Measurements from ENCODE around the gene AVEN.
"Not testable (repeated sequence)": the region's sequence is repeated elsewhere in the genome, so short reads cannot be mapped to it uniquely, and the experiment has no call there.

AVEN gene

DNA sequence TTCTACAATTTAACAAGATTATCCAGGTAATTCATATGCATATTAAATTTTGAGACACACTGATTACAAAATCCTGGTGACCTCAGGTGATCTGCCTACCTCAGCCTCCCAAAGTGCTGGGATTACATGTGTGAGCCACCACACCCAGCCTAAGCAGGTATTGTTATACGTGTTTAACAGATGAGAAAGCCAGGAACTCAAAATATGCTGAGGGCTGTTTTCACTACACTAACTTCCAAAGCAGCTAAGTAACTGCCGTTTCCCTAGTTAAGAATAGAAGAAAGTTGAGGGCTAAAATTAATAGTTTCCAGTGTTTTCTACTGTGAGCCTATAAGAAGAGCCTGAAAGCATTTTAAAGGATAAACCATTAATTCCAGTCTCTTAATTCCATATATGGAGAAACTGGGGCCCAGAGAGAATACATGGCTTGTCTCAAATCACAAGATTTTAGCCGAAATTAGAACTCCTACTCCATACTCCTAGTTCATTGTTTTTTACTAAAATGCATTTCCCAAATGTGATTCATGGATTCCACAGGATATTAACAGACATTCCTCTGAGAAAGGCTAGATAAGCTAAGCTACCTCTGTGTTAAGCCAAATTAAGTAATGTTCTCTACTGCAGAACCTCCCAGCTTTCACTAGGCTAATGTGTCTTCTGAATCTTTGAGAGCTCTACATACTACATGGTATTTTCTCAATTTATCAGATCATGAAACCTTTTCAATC lies 17.0 kb upstream of the AVEN start:
- TF ChIP-seq CTCF (IDR thresholded peaks at IDR 0.05; ENCODE audit: insufficient read depth, low read depth, low read length, missing control alignments), result no peak
- no peak for DNase-seq (ENCODE audit: low read depth)

GRCh38 chr15:34054081-34054707 lies 15.2 kb upstream of the AVEN start:
- H3K4me3 ChIP-seq (ENCODE audit: low read depth, low read length), result no peak overlapping the region
- no peak for TF ChIP-seq CTCF (IDR thresholded peaks at IDR 0.05; ENCODE audit: insufficient read depth, low read depth, low read length, missing control alignments)
- DNase-seq (ENCODE audit: low read depth), result no peak

More for the DNA sequence above, 17.0 kb upstream of the AVEN start:
- H3K4me3 ChIP-seq (ENCODE audit: low read depth, low read length), result no peak overlapping the region

DNA sequence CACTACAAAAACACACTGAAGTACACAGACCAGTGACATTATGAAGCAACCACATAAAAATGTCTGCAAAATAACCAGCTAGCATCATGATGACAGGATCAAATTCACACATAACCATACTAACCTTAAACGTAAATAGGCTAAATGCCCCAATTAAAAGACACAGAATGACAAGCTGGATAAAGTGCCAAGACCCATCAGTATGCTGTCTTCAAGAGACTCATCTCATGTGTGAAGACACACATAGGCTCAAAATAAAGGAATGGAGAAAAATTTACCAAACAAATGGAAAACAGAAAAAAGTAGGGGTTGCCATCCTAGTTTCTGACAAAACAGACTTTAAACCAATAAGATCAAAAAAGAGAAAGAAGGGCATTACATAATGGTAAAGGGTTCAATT lies 11.4 kb upstream of the AVEN start:
- not testable (repeated sequence) for DNase-seq (ENCODE audit: low read depth); H3K4me3 ChIP-seq (ENCODE audit: low read depth, low read length)

DNA sequence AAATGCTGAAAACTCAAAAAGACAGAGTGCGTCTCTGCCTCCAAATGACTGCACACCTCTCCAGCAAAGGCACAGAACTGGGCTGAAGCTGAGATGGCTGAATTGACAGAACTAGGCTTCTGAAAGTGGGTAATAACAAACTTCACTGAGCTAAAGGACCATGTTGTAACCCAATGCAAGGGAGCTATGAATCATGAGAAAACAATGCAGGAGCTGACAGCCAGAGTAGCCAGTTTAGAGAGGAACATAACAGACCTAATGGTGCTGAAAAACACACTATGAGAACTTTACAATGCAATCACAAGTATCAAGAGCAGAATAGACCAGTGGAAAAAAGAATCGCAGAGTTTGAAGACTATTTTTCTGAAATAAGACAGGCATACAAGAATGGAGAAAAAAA lies 10.1 kb upstream of the AVEN start:
- no peak overlapping the region for H3K4me3 ChIP-seq (ENCODE audit: low read depth, low read length)
- DNase-seq (ENCODE audit: low read depth), result no peak
- no peak for TF ChIP-seq CTCF (IDR thresholded peaks at IDR 0.05; ENCODE audit: insufficient read depth, low read depth, low read length, missing control alignments)

DNA sequence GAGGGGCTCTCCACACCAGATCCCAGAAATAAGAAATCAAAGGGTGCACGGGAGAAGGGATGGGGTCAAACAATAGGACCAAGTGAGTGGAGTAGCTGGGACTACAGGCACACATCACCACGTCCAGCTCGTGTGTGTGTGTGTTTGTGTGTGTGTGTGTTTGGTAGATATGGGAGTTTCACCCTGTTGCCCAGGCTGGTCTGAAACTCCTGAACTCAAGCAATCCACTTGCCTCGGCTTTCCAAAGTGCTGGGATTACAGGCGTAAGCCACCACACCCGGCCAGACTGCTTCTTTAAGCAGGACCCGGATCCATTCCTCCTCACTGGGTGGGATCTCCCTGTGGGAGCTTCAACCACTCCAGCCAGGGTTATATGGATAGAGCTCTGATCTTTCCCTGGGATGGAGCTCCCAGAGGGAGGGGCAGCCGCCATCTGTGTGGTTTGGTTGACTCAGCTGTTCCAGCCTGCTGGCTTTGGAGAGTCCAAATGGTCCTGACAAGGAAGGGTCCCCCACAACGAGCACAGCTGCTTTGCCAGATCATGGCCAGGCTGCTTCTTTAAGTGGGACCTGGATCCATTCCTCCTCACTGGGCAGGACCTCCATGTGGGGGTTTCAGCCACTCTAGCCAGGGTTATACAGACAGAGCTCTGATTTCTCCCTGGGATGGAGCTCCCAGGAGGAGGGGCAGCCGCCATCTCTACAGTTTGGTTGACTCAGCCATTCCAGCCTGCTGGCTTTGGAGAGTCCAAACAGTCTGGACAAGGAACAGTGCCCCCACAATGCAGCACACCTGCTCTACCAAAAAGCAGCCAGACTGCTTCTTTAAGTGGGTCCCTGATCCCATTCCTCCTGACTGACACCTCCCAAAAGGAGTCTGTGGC lies 9.1 kb upstream of the AVEN start:
- no peak for TF ChIP-seq CTCF (IDR thresholded peaks at IDR 0.05; ENCODE audit: insufficient read depth, low read depth, low read length, missing control alignments)
- H3K4me3 ChIP-seq (ENCODE audit: low read depth, low read length), result no peak overlapping the region
- DNase-seq (ENCODE audit: low read depth), result no peak

DNA sequence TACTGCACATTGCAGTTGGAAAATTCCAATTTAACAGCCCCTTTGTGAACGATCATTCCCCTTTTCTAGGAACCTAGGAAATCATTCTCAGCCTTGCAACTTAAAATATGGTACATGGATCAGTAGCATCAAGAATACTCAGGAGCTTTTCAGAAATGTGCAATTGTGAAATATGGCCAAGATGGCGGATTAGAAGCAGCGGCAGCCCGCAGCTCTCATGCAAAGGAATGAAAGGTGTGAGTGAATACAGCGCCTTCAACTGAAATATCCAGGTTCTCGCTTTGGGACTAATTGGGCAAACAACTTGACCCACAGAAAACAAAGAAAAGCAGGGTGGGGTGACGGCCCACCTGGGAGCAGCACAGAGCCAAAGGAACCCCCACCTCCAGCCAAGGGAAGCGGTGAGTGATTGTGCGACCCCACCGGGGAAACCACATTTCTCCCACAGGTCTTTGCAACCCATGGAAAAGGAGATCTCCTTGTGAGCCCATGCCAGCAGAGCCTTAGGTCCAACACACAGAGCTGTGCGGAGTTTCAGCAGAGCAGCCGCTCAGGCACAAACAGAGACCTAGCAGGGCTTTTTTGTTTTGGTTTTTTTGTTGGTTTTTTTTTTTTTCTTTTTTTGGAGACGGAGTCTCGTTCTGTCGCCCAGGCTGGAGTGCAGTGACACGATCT lies 7.6 kb upstream of the AVEN start:
- DNase-seq (ENCODE audit: low read depth), result no peak
- no peak overlapping the region for H3K4me3 ChIP-seq (ENCODE audit: low read depth, low read length)
- TF ChIP-seq CTCF (IDR thresholded peaks at IDR 0.05; ENCODE audit: insufficient read depth, low read depth, low read length, missing control alignments), result no peak

DNA sequence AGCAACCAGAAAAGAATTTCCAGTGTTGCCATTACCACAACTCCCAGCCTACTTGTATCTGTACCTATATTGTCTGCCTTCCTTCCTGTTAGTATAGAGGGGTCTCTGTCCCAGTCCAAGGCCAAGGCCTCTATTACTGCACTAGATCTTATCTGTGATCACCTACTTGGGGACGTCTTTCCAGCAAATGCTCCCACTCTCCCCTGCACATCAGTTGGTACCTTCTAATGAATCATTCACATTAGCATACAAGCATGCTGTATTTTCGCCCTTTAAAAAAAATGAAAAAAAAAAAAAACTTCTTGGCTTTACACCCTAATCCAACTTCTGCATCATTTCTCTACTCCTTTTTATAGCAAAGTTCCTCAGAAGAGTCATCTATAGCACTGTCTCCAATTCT lies 4.8 kb upstream of the AVEN start:
- DNase-seq (ENCODE audit: low read depth), result no peak
- no peak for TF ChIP-seq CTCF (IDR thresholded peaks at IDR 0.05; ENCODE audit: insufficient read depth, low read depth, low read length, missing control alignments)
- no peak overlapping the region for H3K4me3 ChIP-seq (ENCODE audit: low read depth, low read length)

Data from GM12865 (cell line).